Muscle of arm (tissue), 12 donors: ENCODE results near the gene GFI1. TPM values are rescaled to one million over a fixed set of nuclear protein-coding genes. Genes with fewer than 3 reads are reported as not detected.

Source experiments
- DNase-seq: peaks from one replicate; pipeline ENCODE4 v3.0.0-alpha.2; 2013
- polyA plus RNA-seq, 12 donors: library from polyadenylated mRNA; unstranded; fragments of 120-200 nt; gene quantifications; one replicate each; pipeline ENCODE4 v1.2.1, GENCODE V29; 2013; ENCODE audit not compliant: insufficient read length in 12 of 12

The GFI1 gene
- polyA plus RNA-seq, 12 donors: 0.14 to 0.65 (median 0.28) TPM; not detected in 2

DNA sequence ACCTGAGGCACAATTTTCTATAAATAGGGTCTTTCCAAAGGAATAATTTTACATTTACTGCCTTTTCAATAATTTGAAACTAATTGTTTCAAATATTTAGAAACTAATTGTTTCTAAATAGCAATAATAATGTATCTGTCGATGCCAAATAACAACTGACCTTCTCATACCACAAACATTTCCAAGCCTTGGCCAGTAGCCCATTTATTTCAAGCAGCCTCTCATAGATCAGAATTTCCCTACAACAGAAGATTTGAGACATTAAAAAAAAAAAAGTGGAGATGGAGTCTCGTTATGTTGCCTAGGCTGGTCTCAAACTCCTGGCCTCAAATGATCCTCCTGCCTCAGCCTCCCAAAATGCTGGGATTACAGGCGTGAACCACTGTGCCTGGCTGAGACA, 2.1 kb upstream of the GFI1 start:
- no peak for DNase-seq

GRCh38 chr1:92488416-92488815, 1.7 kb upstream of the GFI1 start:
- DNase-seq: no peak

- no peak for DNase-seq
Measured at GRCh38 chr1:92487078-92487605, 417 bp upstream of the GFI1 start.

GRCh38 chr1:92485381-92486250, 1.1 kb downstream of the GFI1 start:
- DNase-seq: no peak

DNA sequence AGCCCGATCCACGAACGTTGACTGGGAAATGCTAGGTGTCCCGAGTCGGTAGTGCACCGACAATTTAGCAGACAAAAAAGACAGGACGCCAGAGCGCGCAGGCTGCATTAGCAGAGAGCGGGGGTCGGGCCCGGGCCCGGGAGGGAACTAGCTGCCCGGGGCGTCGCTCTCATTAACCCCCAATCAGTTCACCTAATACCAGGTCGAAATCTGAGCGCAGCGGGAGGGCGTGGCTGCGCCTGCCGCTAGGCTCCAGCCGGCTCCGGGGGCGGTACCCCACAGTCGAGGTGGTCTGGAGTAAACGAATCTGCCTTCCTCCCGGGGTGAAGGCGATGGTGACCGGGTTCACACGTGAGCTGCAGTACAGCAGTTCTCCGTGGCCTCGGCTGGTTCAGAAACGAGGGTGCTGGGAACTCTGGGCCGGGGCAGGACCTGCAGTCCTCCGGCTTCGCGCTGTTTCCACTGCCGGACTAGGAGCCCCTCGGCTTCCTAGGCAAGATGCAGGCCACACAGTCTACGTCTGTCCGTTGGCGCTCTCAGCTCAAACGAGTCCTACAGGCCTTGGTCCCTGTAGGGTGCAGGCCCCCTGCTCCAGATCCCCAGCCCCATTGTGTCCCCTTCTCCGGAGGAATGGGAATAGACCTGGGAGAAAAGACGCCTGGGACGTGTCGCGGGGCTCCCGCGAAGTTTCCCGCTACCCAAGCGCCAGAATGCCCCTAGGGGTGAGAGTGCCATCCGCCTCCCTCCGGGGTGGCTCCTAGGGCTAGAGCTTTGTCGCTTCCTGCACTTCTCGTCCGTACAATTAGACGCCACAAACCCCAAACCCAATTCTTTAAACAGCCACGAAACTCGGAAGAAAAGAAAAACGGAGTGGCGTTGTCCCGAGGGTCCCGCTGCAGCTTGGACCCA, 2.0 kb downstream of the GFI1 start:
- DNase-seq: no peak

- no peak for DNase-seq
Measured at GRCh38 chr1:92483610-92484471, 2.9 kb downstream of the GFI1 start.

GRCh38 chr1:92482665-92483609, 3.8 kb downstream of the GFI1 start:
- no peak for DNase-seq

- no peak for DNase-seq
Measured at GRCh38 chr1:92481971-92482664, 4.6 kb downstream of the GFI1 start.

- no peak for DNase-seq
Measured at GRCh38 chr1:92481599-92481925, 5.2 kb downstream of the GFI1 start.

- no peak for DNase-seq
Measured at GRCh38 chr1:92480813-92481598, 5.7 kb downstream of the GFI1 start.

- no peak for DNase-seq
Measured at GRCh38 chr1:92480200-92480812, 6.4 kb downstream of the GFI1 start.

GRCh38 chr1:92479587-92479986, 7.1 kb downstream of the GFI1 start:
- DNase-seq: no peak

DNA sequence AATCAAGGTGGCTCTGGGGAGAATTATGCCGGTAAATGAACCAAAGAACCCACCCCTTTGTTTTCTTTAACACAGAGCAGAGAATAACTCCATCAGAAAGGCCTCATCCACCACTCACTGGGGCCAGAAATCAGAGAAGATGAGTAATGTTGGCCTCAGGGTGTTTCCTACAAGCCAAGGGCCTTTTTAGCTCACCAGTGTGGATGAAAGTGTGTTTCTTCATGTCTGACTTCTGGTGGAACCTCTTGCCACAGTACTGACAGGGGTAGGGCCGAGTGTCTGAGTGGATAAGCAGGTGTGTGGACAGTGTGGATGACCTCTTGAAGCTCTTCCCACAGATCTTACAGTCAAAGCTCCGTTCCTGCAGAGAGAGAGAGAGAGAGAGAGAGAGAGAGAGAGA, 8.3 kb downstream of the GFI1 start:
- no peak for DNase-seq

DNA sequence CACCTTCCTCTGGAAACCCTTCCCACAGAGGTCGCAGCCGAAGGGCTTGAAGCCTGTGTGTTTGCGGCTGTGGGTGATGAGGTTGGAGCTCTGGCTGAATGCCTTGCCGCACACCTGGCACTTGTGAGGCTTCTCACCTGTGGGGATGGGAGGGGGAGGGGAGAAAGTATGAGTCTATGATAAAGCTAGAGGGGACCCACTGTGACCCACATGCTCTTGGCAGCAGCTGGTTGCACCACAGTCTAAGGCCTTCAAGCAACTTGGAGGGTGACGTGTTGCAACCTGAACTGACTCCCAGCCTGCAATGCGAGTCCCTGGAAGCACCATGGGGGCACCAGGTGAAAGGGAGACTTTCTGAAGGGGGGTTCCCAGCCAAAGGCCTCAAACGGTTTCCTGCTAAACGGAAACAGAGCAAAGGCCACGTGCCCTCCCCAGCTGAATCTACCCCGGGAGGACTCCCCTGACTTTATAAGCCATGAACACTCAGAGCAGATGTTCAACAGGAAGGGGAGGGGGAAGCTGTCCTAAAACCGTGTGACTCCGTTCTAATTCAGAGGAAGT, 10.6 kb downstream of the GFI1 start:
- DNase-seq: no peak

DNA sequence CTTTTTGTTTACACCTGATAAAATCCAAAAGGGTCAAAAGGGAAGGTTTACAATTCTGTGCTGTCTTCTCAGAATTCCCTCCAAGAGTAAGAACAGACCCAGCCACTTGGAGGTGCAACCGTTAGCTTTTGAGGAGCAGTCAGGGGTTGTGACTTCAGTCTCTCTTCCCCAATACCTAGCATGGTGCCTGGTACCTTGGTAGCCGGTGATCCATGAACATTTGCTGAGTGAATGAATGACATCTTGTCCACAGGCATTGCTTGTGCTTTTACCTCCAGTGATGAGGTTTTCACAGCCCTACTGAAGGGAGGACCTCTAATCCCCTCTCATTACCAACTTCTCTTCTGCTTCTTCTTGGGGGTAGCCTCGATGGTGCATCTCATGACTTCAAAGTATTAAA, 11.7 kb downstream of the GFI1 start:
- no peak for DNase-seq

DNA sequence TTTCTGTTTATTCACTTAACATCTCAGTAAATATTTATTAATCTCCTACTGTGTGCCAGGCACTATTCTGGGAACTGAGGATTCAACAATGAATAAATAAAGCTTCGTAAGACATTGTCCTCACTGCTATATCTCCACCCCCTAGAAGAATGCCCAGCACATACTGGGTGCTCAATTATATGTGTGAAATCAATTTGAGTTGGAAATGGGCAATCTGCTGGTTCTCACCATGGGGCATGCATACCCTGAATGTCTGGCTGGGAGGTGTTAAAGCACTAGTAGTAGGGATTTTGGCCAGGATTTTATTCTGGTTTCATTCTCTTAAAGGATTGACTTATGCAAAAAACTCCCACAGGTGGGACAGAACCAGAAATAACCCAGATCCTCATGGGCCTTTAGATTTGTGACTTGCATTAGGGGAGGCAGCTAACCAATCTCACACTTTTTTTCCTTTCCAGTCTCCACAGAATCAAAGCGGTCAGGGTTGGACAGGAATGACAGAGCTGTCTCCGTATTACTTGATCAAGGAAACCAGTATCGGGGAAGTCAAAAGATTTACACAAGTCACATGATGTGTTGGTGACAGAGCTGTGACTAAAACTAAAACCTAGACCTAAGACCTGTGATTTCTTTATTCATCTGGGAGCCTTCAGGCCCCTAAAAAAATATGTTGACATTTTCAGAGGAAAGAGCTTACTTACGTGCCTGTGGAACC, 12.8 kb downstream of the GFI1 start:
- no peak for DNase-seq

- no peak for DNase-seq
Measured at GRCh38 chr1:92470216-92470615, 16.5 kb downstream of the GFI1 start.
